CD4-positive, alpha-beta T cell treated with Interleukin-1 beta for 1 hour (primary cell): ENCODE results near the gene SKIC2.

Experiments
- DNase-seq, 2 donors: peaks; one replicate each; pipeline ENCODE4 v3.0.0-alpha.2; 2020 to 2022

The SKIC2 gene

DNA sequence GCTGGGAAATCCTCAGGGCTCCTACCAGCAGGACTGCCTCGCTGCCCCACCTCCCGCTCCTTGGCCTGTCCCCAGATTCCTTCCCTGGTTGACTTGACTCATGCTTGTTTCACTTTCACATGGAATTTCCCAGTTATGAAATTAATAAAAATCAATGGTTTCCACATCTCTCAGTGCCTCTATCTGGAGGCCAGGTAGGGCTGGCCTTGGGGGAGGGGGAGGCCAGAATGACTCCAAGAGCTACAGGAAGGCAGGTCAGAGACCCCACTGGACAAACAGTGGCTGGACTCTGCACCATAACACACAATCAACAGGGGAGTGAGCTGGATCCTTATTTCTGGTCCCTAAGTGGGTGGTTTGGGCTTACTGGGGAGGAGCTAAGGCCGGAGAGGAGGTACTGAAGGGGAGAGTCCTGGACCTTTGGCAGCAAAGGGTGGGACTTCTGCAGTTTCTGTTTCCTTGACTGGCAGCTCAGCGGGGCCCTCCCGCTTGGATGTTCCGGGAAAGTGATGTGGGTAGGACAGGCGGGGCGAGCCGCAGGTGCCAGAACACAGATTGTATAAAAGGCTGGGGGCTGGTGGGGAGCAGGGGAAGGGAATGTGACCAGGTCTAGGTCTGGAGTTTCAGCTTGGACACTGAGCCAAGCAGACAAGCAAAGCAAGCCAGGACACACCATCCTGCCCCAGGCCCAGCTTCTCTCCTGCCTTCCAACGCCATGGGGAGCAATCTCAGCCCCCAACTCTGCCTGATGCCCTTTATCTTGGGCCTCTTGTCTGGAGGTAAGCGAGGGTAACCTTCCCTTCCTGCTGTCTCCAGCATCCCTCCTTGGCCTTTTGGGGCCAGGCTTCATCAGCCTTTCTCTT lies 13.2 kb upstream of the SKIC2 start, which contains the start of gene CFB:
Gene CFB (plus strand): TSS at position 589 of the 863 bp plus-strand sequence. CDS start 127 bp downstream, at position 716.
- DNase-seq = no peak

DNA sequence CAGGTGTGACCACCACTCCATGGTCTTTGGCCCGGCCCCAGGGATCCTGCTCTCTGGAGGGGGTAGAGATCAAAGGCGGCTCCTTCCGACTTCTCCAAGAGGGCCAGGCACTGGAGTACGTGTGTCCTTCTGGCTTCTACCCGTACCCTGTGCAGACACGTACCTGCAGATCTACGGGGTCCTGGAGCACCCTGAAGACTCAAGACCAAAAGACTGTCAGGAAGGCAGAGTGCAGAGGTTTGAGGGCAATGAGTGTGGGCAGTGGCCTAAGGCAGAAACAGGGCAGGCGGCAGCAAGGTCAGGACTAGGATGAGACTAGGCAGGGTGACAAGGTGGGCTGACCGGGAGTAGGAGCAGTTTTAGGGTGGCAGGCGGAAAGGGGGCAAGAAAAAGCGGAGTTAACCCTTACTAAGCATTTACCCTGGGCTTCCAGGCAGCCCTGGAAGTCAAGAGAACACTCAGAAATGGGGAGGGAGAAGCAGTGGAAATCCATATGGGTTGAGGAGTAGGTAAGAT lies 12.5 kb upstream of the SKIC2 start:
- DNase-seq = no peak

GRCh38 chr6:31947070-31947675 lies 11.8 kb upstream of the SKIC2 start:
- no peak for DNase-seq

GRCh38 chr6:31947864-31948263 lies 11.1 kb upstream of the SKIC2 start:
- no peak for DNase-seq

- DNase-seq = no peak
These were observed 10.7 kb upstream of the SKIC2 start for GRCh38 chr6:31948306-31948705.

DNA sequence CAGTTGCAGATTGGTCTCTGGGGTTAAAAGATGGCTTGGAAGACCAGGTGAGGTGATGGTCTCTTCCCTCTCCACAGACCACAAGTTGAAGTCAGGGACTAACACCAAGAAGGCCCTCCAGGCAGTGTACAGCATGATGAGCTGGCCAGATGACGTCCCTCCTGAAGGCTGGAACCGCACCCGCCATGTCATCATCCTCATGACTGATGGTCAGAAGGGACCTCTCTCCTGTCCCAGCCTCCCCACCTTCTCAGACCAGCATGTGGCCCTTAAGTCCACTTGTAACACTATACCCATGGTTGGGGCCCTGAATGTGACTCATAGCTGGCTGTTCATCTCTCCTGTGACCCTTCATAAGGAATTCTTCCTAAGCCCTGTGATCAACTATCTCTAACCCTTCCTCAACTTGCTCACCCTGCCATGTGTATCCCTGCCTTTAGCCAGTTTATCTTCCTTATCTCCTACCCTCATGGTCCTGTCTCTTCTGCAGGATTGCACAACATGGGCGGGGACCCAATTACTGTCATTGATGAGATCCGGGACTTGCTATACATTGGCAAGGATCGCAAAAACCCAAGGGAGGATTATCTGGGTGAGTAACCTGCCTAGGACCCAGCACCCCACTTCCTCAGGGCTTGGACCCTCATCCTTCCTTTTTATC lies 10.1 kb upstream of the SKIC2 start:
- no peak for DNase-seq

GRCh38 chr6:31949926-31950548 lies 8.9 kb upstream of the SKIC2 start:
- DNase-seq = no peak

- DNase-seq = peak; percentile 40 to 42
These were observed 6.7 kb upstream of the SKIC2 start for GRCh38 chr6:31952140-31952805.

- no peak for DNase-seq
These were observed 6.1 kb upstream of the SKIC2 start for GRCh38 chr6:31952890-31953289.

- no peak for DNase-seq
These were observed 4.5 kb upstream of the SKIC2 start for GRCh38 chr6:31954511-31954910.

DNA sequence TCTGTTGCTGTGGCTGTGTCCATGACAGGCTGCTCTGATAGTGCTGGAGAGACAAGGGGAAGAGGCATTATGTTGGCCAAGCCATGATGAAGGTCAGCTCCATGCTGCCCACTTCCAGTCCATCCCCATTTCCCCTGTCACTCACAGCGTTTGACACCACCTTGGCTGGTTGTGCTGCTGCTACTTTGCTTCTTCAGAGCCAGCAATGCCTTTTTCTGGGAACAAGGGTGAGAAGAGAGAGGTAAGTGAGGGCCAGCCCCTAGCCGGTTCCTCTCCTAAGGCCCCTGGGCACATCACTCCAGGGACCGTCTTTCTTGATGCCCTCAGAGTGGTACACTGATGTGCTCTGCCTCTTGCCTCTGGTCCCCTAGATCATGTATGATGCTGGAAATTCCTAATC lies 2.2 kb upstream of the SKIC2 start:
- no peak for DNase-seq

GRCh38 chr6:31958412-31958740 lies 599 bp upstream of the SKIC2 start:
- DNase-seq = no peak

GRCh38 chr6:31961616-31962015 lies 2.6 kb downstream of the SKIC2 start:
- DNase-seq = no peak

- no peak for DNase-seq
These were observed 4.9 kb downstream of the SKIC2 start for GRCh38 chr6:31963921-31964320.

GRCh38 chr6:31965700-31966099 lies 6.7 kb downstream of the SKIC2 start:
- no peak for DNase-seq

- DNase-seq = no peak
These were observed 7.5 kb downstream of the SKIC2 start for GRCh38 chr6:31966506-31966905.

DNA sequence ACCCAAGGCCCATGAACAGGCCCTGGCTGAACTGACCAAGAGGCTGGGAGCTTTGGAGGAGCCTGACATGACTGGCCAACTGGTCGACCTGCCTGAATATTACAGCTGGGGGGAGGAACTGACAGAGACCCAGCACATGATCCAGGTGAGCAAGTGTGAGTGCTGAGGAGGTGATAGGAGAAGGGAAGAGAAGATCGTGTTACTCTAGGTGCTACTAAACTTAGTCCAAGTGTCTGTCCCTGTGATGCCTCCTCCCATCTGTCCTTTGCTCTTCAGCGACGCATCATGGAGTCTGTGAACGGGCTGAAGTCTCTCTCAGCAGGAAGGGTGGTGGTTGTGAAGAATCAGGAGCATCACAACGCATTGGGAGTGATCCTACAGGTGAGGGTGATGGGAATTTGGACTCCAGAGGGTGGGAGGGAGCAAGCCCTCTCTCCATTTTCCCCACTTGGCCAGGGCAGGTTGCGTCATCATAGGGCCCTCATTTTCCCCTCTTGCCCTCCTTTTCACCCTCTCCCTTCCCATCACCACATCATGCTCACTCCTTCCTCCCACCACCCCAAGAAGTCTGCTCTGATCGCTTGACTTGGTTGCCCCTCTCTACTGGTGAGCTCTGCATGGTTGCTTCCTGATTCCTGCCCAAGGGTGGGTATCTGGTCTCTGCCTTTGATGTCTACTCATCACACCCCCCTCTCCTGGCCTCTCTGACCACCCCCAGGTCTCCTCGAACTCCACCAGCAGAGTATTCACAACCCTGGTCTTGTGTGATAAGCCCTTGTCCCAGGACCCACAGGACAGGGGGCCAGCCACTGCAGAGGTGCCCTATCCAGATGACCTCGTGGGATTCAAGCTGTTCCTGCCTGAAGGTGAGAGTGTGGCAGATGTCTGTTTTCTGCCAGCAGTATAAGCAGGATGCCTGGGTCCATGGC lies 8.3 kb downstream of the SKIC2 start:
- no peak for DNase-seq

DNA sequence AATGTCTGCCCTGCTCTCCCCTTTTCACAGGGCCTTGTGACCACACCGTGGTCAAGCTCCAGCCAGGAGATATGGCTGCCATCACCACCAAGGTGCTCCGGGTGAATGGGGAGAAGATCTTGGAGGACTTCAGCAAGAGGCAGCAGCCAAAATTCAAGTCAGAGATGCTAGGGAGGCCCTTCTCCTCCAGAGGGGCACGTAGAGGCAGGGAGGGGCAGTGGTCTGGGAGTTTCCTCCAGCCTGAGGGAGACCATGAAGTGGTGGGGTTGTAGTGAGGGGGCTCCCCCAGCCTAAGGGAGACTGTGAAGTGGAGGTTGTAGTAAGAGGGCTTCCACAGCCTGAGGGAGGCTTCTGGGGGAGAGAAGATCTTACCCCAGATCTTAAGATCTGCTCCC lies 8.9 kb downstream of the SKIC2 start:
- no peak for DNase-seq

- DNase-seq = no peak
These were observed 9.4 kb downstream of the SKIC2 start for GRCh38 chr6:31968326-31968725.

GRCh38 chr6:31968791-31969711 lies 10.1 kb downstream of the SKIC2 start:
- DNase-seq = no peak
